MM.1S (cell line): ENCODE results near the gene TFEB.

Experiments
- DNase-seq: peaks from one replicate; pipeline ENCODE4 v3.0.0-alpha.2; 2015
- H2AFZ ChIP-seq: fragments of 300-600 bp; sonication (generic); 2 replicates; pipeline ENCODE4 v1.6.0; 2016; ENCODE audit warnings: antibody characterized with exemption, low read length
- H3F3A ChIP-seq: fragments of 300-600 bp; sonication (generic); 2 replicates; pipeline ENCODE4 v1.6.1; 2016; ENCODE audit warnings: mild to moderate bottlenecking, antibody characterized with exemption, low read length, moderate library complexity, mixed read lengths; ENCODE audit not compliant: insufficient read depth
- H3K27ac ChIP-seq: fragments of 300-600 bp; sonication (generic); 2 replicates; pipeline ENCODE4 v1.5.1; 2016; ENCODE audit warnings: mild to moderate bottlenecking, low read length
- H3K27me3 ChIP-seq: fragments of 300-600 bp; sonication (generic); replicated peaks from 2 replicates; pipeline ENCODE4 v1.6.0; 2016; ENCODE audit warnings: low read length; ENCODE audit not compliant: insufficient read depth
- H3K36me3 ChIP-seq: fragments of 300-600 bp; sonication (generic); replicated peaks from 2 replicates; pipeline ENCODE4 v1.6.1; 2016; ENCODE audit warnings: mild to moderate bottlenecking, low read length, mixed read lengths; ENCODE audit not compliant: insufficient read depth
- H3K4me1 ChIP-seq: fragments of 300-600 bp; sonication (generic); 2 replicates; pipeline ENCODE4 v1.6.1; 2016; ENCODE audit warnings: low read length, mixed read lengths
- H3K4me2 ChIP-seq: fragments of 300-600 bp; sonication (generic); 2 replicates; pipeline ENCODE4 v1.6.0; 2016; ENCODE audit warnings: low read depth, low read length
- H3K4me3 ChIP-seq: fragments of 300-600 bp; sonication (generic); 2 replicates; pipeline ENCODE4 v1.5.1; 2016; ENCODE audit warnings: low read length, mixed read lengths
- H3K79me2 ChIP-seq: fragments of 300-600 bp; sonication (generic); 2 replicates; pipeline ENCODE4 v1.6.1; 2016; ENCODE audit warnings: mixed run types, low read length, mixed read lengths
- H3K9ac ChIP-seq: fragments of 300-600 bp; sonication (generic); 2 replicates; pipeline ENCODE4 v1.6.1; 2016; ENCODE audit warnings: low read length, mixed read lengths
- H3K9me2 ChIP-seq: fragments of 300-600 bp; sonication (generic); replicated peaks from 2 replicates; pipeline ENCODE4 v1.6.1; 2016; ENCODE audit warnings: mild to moderate bottlenecking, low read length, mixed read lengths; ENCODE audit not compliant: insufficient read depth
- H3K9me3 ChIP-seq: fragments of 300-600 bp; sonication (generic); replicated peaks from 2 replicates; pipeline ENCODE4 v1.6.1; 2016; ENCODE audit warnings: mild to moderate bottlenecking, low read length, mixed read lengths; ENCODE audit not compliant: insufficient read depth
- H4K20me1 ChIP-seq: fragments of 300-600 bp; sonication (generic); 2 replicates; pipeline ENCODE4 v1.6.1; 2016; ENCODE audit warnings: mild to moderate bottlenecking, low read length, moderate library complexity, mixed read lengths; ENCODE audit not compliant: insufficient read depth
- EZH2 ChIP-seq: fragments of 300-600 bp; sonication (generic); optimal IDR thresholded peaks from 2 replicates; pipeline ENCODE3; 2017; ENCODE audit warnings: low read depth, mild to moderate bottlenecking, antibody characterized with exemption, low read length, mixed read lengths
- EZH2phosphoT487 ChIP-seq: fragments of 300-600 bp; sonication (generic); IDR thresholded peaks from 2 replicates; pipeline ENCODE4 v1.6.1; 2018; ENCODE audit warnings: antibody characterized with exemption, low read length
- TF ChIP-seq, protein P1 (sequence below): fragments of 300-600 bp; sonication (generic); IDR thresholded peaks from 2 replicates; pipeline ENCODE4 v1.5.1; 2016; ENCODE audit warnings: antibody characterized with exemption, low read length, mixed read lengths

The TFEB gene

GRCh38 chr6:41720783-41721182, 14.6 kb downstream of the TFEB start:
- no peak for DNase-seq
- Histone ChIP-seq H2AFZ (no peak overlapping the region), H3K79me2 (0 out of 2 replicates have a peak, but pooled peaks cover 7% of the 10 kb centered on the region), H3K36me3 (no peaks in the 10 kb centered on the region), H3K9me2 (no peaks in the 10 kb centered on the region), H3K9ac (no peak overlapping the region), H3F3A (no peaks in the 10 kb centered on the region), H3K9me3 (no peaks in the 10 kb centered on the region), H3K27me3 (no peaks in the 10 kb centered on the region), H4K20me1 (no peaks in the 10 kb centered on the region), H3K4me1 (peaks cover 18% of the 10 kb centered on the region), H3K4me2 (no peak overlapping the region), H3K4me3 (no peak overlapping the region), H3K27ac (no peak overlapping the region)
- TF ChIP-seq EZH2phosphoT487 (no peak), EZH2 (no peak)

GRCh38 chr6:41720262-41720620, 15.2 kb downstream of the TFEB start:
- TF ChIP-seq, protein P1, sequence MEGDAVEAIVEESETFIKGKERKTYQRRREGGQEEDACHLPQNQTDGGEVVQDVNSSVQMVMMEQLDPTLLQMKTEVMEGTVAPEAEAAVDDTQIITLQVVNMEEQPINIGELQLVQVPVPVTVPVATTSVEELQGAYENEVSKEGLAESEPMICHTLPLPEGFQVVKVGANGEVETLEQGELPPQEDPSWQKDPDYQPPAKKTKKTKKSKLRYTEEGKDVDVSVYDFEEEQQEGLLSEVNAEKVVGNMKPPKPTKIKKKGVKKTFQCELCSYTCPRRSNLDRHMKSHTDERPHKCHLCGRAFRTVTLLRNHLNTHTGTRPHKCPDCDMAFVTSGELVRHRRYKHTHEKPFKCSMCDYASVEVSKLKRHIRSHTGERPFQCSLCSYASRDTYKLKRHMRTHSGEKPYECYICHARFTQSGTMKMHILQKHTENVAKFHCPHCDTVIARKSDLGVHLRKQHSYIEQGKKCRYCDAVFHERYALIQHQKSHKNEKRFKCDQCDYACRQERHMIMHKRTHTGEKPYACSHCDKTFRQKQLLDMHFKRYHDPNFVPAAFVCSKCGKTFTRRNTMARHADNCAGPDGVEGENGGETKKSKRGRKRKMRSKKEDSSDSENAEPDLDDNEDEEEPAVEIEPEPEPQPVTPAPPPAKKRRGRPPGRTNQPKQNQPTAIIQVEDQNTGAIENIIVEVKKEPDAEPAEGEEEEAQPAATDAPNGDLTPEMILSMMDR = no peak
- TF ChIP-seq EZH2 = no peak
- TF ChIP-seq EZH2phosphoT487 = no peak
- Histone ChIP-seq H3F3A (no peaks in the 10 kb centered on the region), H3K36me3 (no peaks in the 10 kb centered on the region), H3K79me2 (0 out of 2 replicates have a peak, but pooled peaks cover 7% of the 10 kb centered on the region), H3K4me1 (peaks cover 18% of the 10 kb centered on the region), H3K9ac (no peak overlapping the region), H3K4me3 (no peak overlapping the region), H4K20me1 (no peaks in the 10 kb centered on the region), H3K4me2 (no peak overlapping the region), H3K27me3 (no peaks in the 10 kb centered on the region), H2AFZ (no peak overlapping the region), H3K27ac (no peak overlapping the region), H3K9me2 (no peaks in the 10 kb centered on the region), H3K9me3 (no peaks in the 10 kb centered on the region)
- DNase-seq = no peak

DNA sequence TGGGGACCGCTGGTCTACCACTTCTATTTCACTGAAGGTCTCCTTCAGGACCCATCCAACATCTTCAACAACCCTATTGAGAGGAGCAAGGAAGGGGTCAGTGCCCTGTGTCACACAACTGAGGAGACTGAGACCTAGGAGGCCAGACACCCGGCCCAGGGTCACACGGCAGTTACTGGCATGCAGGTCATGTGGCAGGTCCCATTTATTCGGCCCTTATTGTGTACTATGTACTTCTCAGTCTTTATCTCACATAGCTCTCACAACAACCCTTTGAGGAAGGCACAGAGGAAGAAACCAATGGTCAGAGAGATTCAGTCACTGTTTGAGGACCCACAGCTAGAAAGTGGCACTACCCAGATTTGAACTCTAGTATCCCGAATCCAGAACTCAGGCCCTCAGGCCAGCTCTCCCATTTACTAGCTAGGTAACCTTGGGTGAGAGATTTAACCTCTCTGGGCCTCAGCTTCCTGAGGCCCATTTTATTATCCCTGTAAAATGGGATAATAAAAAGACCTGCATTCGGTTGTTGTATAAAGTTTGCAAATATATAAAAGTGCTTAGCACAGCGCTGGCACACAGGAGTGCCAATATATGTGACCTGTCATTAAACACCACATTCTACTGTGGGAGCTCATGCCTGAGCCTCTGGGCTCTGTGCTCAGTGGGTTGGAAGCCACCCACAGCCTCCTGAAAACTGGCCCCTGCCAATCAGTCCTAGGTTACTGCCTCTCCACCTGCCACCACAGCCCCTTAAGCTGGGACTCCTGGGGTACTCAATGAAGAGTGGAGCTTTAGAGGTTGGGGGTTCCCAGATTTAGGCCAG, 15.8 kb downstream of the TFEB start:
- Histone ChIP-seq H4K20me1 (no peaks in the 10 kb centered on the region), H3K79me2 (0 out of 2 replicates have a peak, but pooled peaks cover 6% of the 10 kb centered on the region), H3K27ac (no peak overlapping the region), H3K27me3 (no peaks in the 10 kb centered on the region), H3K9me2 (no peaks in the 10 kb centered on the region), H3K36me3 (no peaks in the 10 kb centered on the region), H3K9me3 (no peaks in the 10 kb centered on the region), H3K4me2 (no peak overlapping the region), H3F3A (no peaks in the 10 kb centered on the region), H3K9ac (no peak overlapping the region), H3K4me1 (peaks cover 18% of the 10 kb centered on the region), H3K4me3 (no peak overlapping the region), H2AFZ (no peak overlapping the region)
- TF ChIP-seq EZH2 (no peak), EZH2phosphoT487 (no peak)
- TF ChIP-seq, protein P1 = no peak
- no peak for DNase-seq

DNA sequence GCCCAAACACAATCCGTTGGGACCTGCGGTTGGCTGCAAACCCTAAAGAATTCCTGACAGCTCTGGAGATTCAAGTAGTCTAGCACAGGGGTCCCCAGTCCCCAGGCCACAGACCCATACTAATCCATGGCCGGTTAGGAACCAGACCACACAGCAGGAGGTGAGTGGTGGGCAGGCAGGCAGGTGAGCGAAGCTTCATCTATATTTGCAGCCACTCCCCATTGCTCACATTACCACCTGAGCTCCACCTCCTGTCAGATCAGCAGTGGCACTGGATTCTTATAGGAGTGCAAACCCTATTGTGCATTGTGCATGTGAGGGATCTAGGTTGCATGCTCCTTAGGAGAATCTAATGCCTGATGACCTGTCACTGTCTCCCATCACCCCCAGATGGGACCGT, 16.6 kb downstream of the TFEB start:
- Histone ChIP-seq H3K9ac (no peak overlapping the region), H3K27ac (no peak overlapping the region), H3K9me2 (no peaks in the 10 kb centered on the region), H3K4me1 (peaks cover 18% of the 10 kb centered on the region), H2AFZ (no peak overlapping the region), H3K9me3 (no peaks in the 10 kb centered on the region), H3K36me3 (no peaks in the 10 kb centered on the region), H3F3A (no peaks in the 10 kb centered on the region), H4K20me1 (no peaks in the 10 kb centered on the region), H3K4me3 (no peak overlapping the region), H3K79me2 (no peaks in the 10 kb centered on the region), H3K4me2 (no peak overlapping the region), H3K27me3 (no peaks in the 10 kb centered on the region)
- TF ChIP-seq EZH2phosphoT487 = no peak
- TF ChIP-seq EZH2 = no peak
- no peak for DNase-seq
